Ishikawa (cell line): Measurements from ENCODE around the gene SFXN2.

Source experiments
- CEBPB ChIP-seq: IDR thresholded peaks from 2 replicates; pipeline ENCODE4 v1.6.1; 2012
- CREB1 ChIP-seq: IDR thresholded peaks from 2 replicates; pipeline ENCODE4 v1.6.1; 2012; ENCODE audit warnings: low read depth
- EGR1 ChIP-seq: IDR thresholded peaks from 2 replicates; pipeline ENCODE4 v1.6.1; 2012
- EP300 ChIP-seq: IDR thresholded peaks from 2 replicates; pipeline ENCODE4 v1.6.1; 2012; ENCODE audit warnings: borderline replicate concordance
- FOXM1 ChIP-seq: IDR thresholded peaks from 2 replicates; pipeline ENCODE4 v1.6.1; 2012; ENCODE audit warnings: low read depth, borderline replicate concordance
- MAX ChIP-seq: IDR thresholded peaks from 2 replicates; pipeline ENCODE4 v1.6.1; 2012
- NFIC ChIP-seq: IDR thresholded peaks from 2 replicates; pipeline ENCODE4 v1.6.1; 2012
- RAD21 ChIP-seq: IDR thresholded peaks from 2 replicates; pipeline ENCODE4 v1.6.1; 2012; ENCODE audit warnings: low read depth
- TAF1 ChIP-seq: IDR thresholded peaks from 2 replicates; pipeline ENCODE4 v1.6.1; 2012; ENCODE audit warnings: low read depth, mild to moderate bottlenecking
- TCF12 ChIP-seq: IDR thresholded peaks from 2 replicates; pipeline ENCODE4 v1.6.1; 2012; ENCODE audit warnings: low read depth
- TEAD4 ChIP-seq: IDR thresholded peaks from 2 replicates; pipeline ENCODE4 v1.6.1; 2012
- YY1 ChIP-seq: IDR thresholded peaks from 2 replicates; pipeline ENCODE4 v1.6.1; 2012; ENCODE audit warnings: low read depth
- ZBTB7A ChIP-seq: IDR thresholded peaks from 2 replicates; pipeline ENCODE4 v1.6.1; 2012; ENCODE audit warnings: low read depth
- TF ChIP-seq, protein P1 (sequence below): IDR thresholded peaks from 2 replicates; pipeline ENCODE4 v1.6.1; 2012; ENCODE audit warnings: low read depth, mild to moderate bottlenecking
- TF ChIP-seq, protein P2 (sequence below): IDR thresholded peaks from 2 replicates; pipeline ENCODE4 v1.6.1; 2012

SFXN2 gene

GRCh38 chr10:102780527-102780808 is 66.0 kb downstream of the SFXN2 start:
- no peak for TF ChIP-seq MAX
- no peak for TF ChIP-seq CEBPB
- no peak for TF ChIP-seq ZBTB7A
- no peak for TF ChIP-seq EP300
- TF ChIP-seq FOXM1, result no peak

GRCh38 chr10:102781090-102781920 is 66.9 kb downstream of the SFXN2 start:
- TF ChIP-seq TAF1 (no peak), TEAD4 (no peak), YY1 (no peak), FOXM1 (no peak), TCF12 (no peak), CEBPB (no peak), MAX (no peak), RAD21 (no peak), EGR1 (no peak), CREB1 (no peak), NFIC (no peak), EP300 (no peak), ZBTB7A (no peak)
- TF ChIP-seq, protein P1, sequence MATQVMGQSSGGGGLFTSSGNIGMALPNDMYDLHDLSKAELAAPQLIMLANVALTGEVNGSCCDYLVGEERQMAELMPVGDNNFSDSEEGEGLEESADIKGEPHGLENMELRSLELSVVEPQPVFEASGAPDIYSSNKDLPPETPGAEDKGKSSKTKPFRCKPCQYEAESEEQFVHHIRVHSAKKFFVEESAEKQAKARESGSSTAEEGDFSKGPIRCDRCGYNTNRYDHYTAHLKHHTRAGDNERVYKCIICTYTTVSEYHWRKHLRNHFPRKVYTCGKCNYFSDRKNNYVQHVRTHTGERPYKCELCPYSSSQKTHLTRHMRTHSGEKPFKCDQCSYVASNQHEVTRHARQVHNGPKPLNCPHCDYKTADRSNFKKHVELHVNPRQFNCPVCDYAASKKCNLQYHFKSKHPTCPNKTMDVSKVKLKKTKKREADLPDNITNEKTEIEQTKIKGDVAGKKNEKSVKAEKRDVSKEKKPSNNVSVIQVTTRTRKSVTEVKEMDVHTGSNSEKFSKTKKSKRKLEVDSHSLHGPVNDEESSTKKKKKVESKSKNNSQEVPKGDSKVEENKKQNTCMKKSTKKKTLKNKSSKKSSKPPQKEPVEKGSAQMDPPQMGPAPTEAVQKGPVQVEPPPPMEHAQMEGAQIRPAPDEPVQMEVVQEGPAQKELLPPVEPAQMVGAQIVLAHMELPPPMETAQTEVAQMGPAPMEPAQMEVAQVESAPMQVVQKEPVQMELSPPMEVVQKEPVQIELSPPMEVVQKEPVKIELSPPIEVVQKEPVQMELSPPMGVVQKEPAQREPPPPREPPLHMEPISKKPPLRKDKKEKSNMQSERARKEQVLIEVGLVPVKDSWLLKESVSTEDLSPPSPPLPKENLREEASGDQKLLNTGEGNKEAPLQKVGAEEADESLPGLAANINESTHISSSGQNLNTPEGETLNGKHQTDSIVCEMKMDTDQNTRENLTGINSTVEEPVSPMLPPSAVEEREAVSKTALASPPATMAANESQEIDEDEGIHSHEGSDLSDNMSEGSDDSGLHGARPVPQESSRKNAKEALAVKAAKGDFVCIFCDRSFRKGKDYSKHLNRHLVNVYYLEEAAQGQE, result no peak
- TF ChIP-seq, protein P2, sequence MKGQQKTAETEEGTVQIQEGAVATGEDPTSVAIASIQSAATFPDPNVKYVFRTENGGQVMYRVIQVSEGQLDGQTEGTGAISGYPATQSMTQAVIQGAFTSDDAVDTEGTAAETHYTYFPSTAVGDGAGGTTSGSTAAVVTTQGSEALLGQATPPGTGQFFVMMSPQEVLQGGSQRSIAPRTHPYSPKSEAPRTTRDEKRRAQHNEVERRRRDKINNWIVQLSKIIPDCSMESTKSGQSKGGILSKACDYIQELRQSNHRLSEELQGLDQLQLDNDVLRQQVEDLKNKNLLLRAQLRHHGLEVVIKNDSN, result no peak

GRCh38 chr10:102781921-102782557 is 67.6 kb downstream of the SFXN2 start:
- TF ChIP-seq TEAD4 (no peak), EP300 (no peak), RAD21 (no peak), YY1 (no peak)

DNA sequence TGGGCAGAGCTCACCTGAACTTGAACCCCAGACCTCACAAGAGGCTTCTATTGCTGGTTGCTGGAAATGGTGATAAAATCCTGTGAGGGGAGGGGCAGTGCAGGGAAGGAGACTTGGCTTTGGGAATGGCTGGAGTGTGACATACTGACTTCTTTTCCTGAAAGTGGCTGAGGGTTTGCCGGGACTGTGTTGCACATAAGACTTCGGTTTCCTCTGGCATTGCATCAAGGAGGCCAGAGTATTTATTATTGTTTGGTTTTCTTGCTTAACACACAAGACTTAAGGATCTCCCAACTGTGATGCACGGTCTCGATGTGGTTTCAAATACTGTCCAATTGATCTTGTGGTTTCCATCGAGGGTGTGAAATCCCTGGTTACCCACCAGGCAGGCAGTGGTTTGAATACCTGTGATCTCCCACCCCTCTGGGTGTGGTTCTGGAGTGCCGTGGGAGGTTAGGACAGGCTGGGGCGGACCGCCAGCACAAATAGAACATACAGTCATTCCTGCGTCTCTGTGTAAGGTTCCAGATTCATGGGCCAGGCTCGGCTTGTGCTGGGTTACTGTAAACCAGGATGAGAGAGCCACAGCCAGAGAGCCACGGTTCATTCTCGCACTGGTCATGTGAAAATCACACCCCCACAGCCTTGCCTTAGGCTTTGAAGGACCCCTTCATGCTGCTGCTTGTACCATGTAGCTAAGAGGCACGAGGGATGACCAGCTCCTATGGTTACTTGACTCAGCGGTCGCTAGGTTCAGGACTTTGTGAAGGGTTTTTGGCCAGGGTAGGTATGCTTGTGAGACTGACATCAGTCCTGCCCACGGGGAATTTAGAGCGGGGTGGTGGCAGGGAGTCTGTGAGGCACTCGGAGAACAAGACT is 68.5 kb downstream of the SFXN2 start:
- TF ChIP-seq, protein P1, result no peak
- TF ChIP-seq, protein P2, result no peak
- TF ChIP-seq EGR1 (no peak), EP300 (no peak), CEBPB (no peak), MAX (no peak), FOXM1 (no peak)

- TF ChIP-seq MAX (no peak), FOXM1 (no peak), TCF12 (no peak), TAF1 (no peak), TEAD4 (no peak), CREB1 (no peak)
Measured at GRCh38 chr10:102783568-102783967, 69.1 kb downstream of the SFXN2 start.
